Naive thymus-derived CD4-positive, alpha-beta T cell (primary cell): ENCODE measurements around the gene CDC6. TPM values are rescaled to one million over a fixed set of nuclear protein-coding genes. Genes with fewer than 3 reads are reported as not detected.

Experiments used
- ATAC-seq: fragments of 150-1000 bp; cut with Tn5 transposase; 2 replicates; pipeline ENCODE4 v1.10.0; 2021; ENCODE audit warnings: mild to moderate bottlenecking, moderate library complexity
- CTCF ChIA-PET: fragments of 350-600 bp; sonication (Branson Sonifier 250); formaldehyde crosslinking; loops from one replicate; lab custom pipeline; 2021; ENCODE audit warnings: antibody characterized with exemption; lab: Charles Lee
- POLR2A ChIA-PET: fragments of 350-600 bp; sonication (Branson Sonifier 250); formaldehyde crosslinking; loops from one replicate; lab custom pipeline; 2021; ENCODE audit warnings: antibody characterized with exemption, inconsistent platforms; lab: Charles Lee
- DNase-seq, 9 donors: peaks; one replicate each; pipeline versions ENCODE4 v3.0.0 to v3.0.0-alpha.2; 2020 to 2022; ENCODE audit warnings: mixed read lengths in 1 of 9
- H3K27ac ChIP-seq: one replicate; pipeline ENCODE4 v1.7.0; 2013; ENCODE audit warnings: mild to moderate bottlenecking, low read depth, low read length, moderate library complexity
- H3K27me3 ChIP-seq, 2 donors: one replicate each; pipeline ENCODE4 v1.7.0; 2013; ENCODE audit warnings: low read length in 2 of 2, mild to moderate bottlenecking in 2 of 2, moderate library complexity in 2 of 2; ENCODE audit not compliant: control insufficient read depth in 2 of 2, insufficient read depth in 2 of 2
- H3K36me3 ChIP-seq, 3 experiments: 1 replicate in 2 of 3; 2 replicates in 1 of 3; pipeline ENCODE4 v1.7.0; 2013; ENCODE audit warnings: low read length in 3 of 3, mild to moderate bottlenecking in 3 of 3, moderate library complexity in 1 of 3; ENCODE audit not compliant: insufficient read depth in 3 of 3, control insufficient read depth in 2 of 3
- H3K4me1 ChIP-seq, 2 donors: one replicate each; pipeline ENCODE4 v1.7.0; 2013; ENCODE audit warnings: low read length in 2 of 2, mild to moderate bottlenecking in 2 of 2, moderate library complexity in 1 of 2; ENCODE audit not compliant: control insufficient read depth in 2 of 2, insufficient read depth in 2 of 2
- H3K4me3 ChIP-seq: 2 replicates; pipeline ENCODE4 v1.7.0; 2013; ENCODE audit warnings: mild to moderate bottlenecking, low read length
- H3K9me3 ChIP-seq, 3 experiments: 1 replicate in 2 of 3; 2 replicates in 1 of 3; pipeline ENCODE4 v1.7.0; 2013; ENCODE audit warnings: low read length in 3 of 3; ENCODE audit not compliant: control insufficient read depth in 2 of 3
- H3K27ac Mint-ChIP-seq, 9 donors: one replicate each; pipeline ENCODE4 v1.8.0; 2020 to 2022; ENCODE audit warnings: mixed read lengths in 9 of 9, mild to moderate bottlenecking in 8 of 9, moderate library complexity in 5 of 9, inconsistent platforms in 2 of 9
- H3K27me3 Mint-ChIP-seq, 5 donors: one replicate each; pipeline ENCODE4 v1.8.0; 2021 to 2022; ENCODE audit warnings: mixed read lengths in 5 of 5, mild to moderate bottlenecking in 1 of 5
- H3K36me3 Mint-ChIP-seq, 5 donors: one replicate each; pipeline ENCODE4 v1.8.0; 2020 to 2022; ENCODE audit warnings: mixed read lengths in 5 of 5, mild to moderate bottlenecking in 3 of 5, inconsistent platforms in 1 of 5
- H3K4me1 Mint-ChIP-seq, 7 donors: one replicate each; pipeline ENCODE4 v1.8.0; 2020 to 2022; ENCODE audit warnings: mixed read lengths in 7 of 7, mild to moderate bottlenecking in 3 of 7, inconsistent platforms in 1 of 7
- H3K4me3 Mint-ChIP-seq, 10 donors: one replicate each; pipeline ENCODE4 v1.8.0; 2020 to 2022; ENCODE audit warnings: mild to moderate bottlenecking in 10 of 10, mixed read lengths in 10 of 10, moderate library complexity in 6 of 10, inconsistent platforms in 2 of 10
- H3K9me3 Mint-ChIP-seq, 11 donors: one replicate each; pipeline ENCODE4 v1.8.0; 2020 to 2022; ENCODE audit warnings: mixed read lengths in 11 of 11, mild to moderate bottlenecking in 4 of 11, inconsistent platforms in 1 of 11, moderate library complexity in 1 of 11
- intact Hi-C, 2 donors: fragments of 100-400 bp; cut with micrococcal nuclease; formaldehyde crosslinking; loops; one replicate each; pipeline ENCODE4 v1.15.1; 2023
- polyA plus RNA-seq, 2 donors: library from polyadenylated mRNA; unstranded; fragments of 300-500 nt; fragmentation: Illumina TruSeq; gene quantifications; one replicate each; pipeline ENCODE4 v1.2.3, GENCODE V29; 2021
- total RNA-seq, 6 experiments: library from RNA in 5 of 6; stranded (reverse) in 5 of 6; gene quantifications; 1 replicate in 5 of 6; 2 replicates in 1 of 6; pipeline ENCODE4 v1.2.3 and lab custom pipeline; 2021 to 2026

CDC6 gene
- total and polyA plus RNA-seq, 7 experiments from 2014 or later: 0.09 to 73.6 (median 0.67) TPM

GRCh38 chr17:40265337-40265736 lies 22.3 kb upstream of the CDC6 start:
- H3K27ac Mint-ChIP-seq: no peak overlapping the region
- peaks cover 0 to 20% (median 8%) of the 10 kb centered on the region in 5 donors for H3K36me3 Mint-ChIP-seq
- DNase-seq: no peak
- intact Hi-C loops: no loop called here
- H3K9me3 ChIP-seq: no peaks in the 10 kb centered on the region
- no peak overlapping the region for H3K4me3 Mint-ChIP-seq
- H3K27me3 Mint-ChIP-seq: no peaks in the 10 kb centered on the region
- no peaks in the 10 kb centered on the region for H3K9me3 Mint-ChIP-seq
- ChIA-PET POLR2A (no interaction called here), CTCF (no interaction called here)
- peaks cover 12 to 68% (median 16%) of the 10 kb centered on the region in 3 experiments for H3K36me3 ChIP-seq
- no peak for ATAC-seq
- peaks cover 0 to 5% (median 0%) of the 10 kb centered on the region in 7 donors for H3K4me1 Mint-ChIP-seq
- H3K4me1 ChIP-seq: no peaks in the 10 kb centered on the region
- H3K4me3 ChIP-seq: no peak overlapping the region
- H3K27me3 ChIP-seq: no peaks in the 10 kb centered on the region
- H3K27ac ChIP-seq: no peak overlapping the region

- H3K4me3 ChIP-seq: no peak overlapping the region
- H3K9me3 ChIP-seq: no peaks in the 10 kb centered on the region
- no peak overlapping the region for H3K27ac ChIP-seq
- ChIA-PET POLR2A (no interaction called here), CTCF (no interaction called here)
- Mint-ChIP-seq H3K4me1 (peaks cover 0 to 5% (median 0%) of the 10 kb centered on the region in 7 donors), H3K36me3 (peaks cover 0 to 23% (median 10%) of the 10 kb centered on the region in 5 donors), H3K27ac (no peak overlapping the region), H3K27me3 (no peaks in the 10 kb centered on the region), H3K9me3 (no peaks in the 10 kb centered on the region), H3K4me3 (no peak overlapping the region)
- H3K36me3 ChIP-seq: peaks cover 12 to 66% (median 15%) of the 10 kb centered on the region in 3 experiments
- ATAC-seq: no peak
- intact Hi-C loops: no loop called here
- H3K27me3 ChIP-seq: no peaks in the 10 kb centered on the region
- no peaks in the 10 kb centered on the region for H3K4me1 ChIP-seq
- no peak for DNase-seq
Measured at GRCh38 chr17:40266882-40267281, 20.8 kb upstream of the CDC6 start.

- ChIA-PET CTCF (no interaction called here), POLR2A (no interaction called here)
- no peaks in the 10 kb centered on the region for H3K9me3 ChIP-seq
- no peak overlapping the region for H3K27ac Mint-ChIP-seq
- peaks cover 12 to 65% (median 12%) of the 10 kb centered on the region in 3 experiments for H3K36me3 ChIP-seq
- H3K27me3 ChIP-seq: no peaks in the 10 kb centered on the region
- peaks cover 0 to 2% (median 0%) of the 10 kb centered on the region in 7 donors for H3K4me1 Mint-ChIP-seq
- H3K4me1 ChIP-seq: no peaks in the 10 kb centered on the region
- DNase-seq (no peak), ATAC-seq (no peak)
- no peak overlapping the region for H3K4me3 Mint-ChIP-seq
- H3K27ac ChIP-seq: no peak overlapping the region
- H3K9me3 Mint-ChIP-seq: no peaks in the 10 kb centered on the region
- intact Hi-C loops: no loop called here
- peaks cover 0 to 17% (median 6%) of the 10 kb centered on the region in 5 donors for H3K36me3 Mint-ChIP-seq
- no peak overlapping the region for H3K4me3 ChIP-seq
- H3K27me3 Mint-ChIP-seq: no peaks in the 10 kb centered on the region
Measured at GRCh38 chr17:40268141-40268712, 19.5 kb upstream of the CDC6 start.

- Histone ChIP-seq H3K27me3 (no peaks in the 10 kb centered on the region), H3K4me3 (no peak overlapping the region), H3K27ac (no peak overlapping the region), H3K4me1 (peaks cover 0 to 3% of the 10 kb centered on the region in 2 donors), H3K9me3 (no peaks in the 10 kb centered on the region), H3K36me3 (peaks cover 14 to 81% (median 17%) of the 10 kb centered on the region in 3 experiments)
- intact Hi-C loops: no loop called here
- DNase-seq: no peak
- H3K9me3 Mint-ChIP-seq: peaks cover 0 to 1% (median 0%) of the 10 kb centered on the region in 11 donors
- H3K27me3 Mint-ChIP-seq: no peaks in the 10 kb centered on the region
- POLR2A ChIA-PET: no interaction called here
- CTCF ChIA-PET: no interaction called here
- ATAC-seq: no peak
- peak overlapping the region in 3 of 9 donors; percentile 11 to 30 (median 27) for H3K27ac Mint-ChIP-seq
- H3K36me3 Mint-ChIP-seq: peaks cover 4 to 56% (median 29%) of the 10 kb centered on the region in 5 donors
- H3K4me1 Mint-ChIP-seq: peaks cover 0 to 20% (median 0%) of the 10 kb centered on the region in 7 donors
- H3K4me3 Mint-ChIP-seq: no peak overlapping the region
Measured at GRCh38 chr17:40278414-40278813, 9.3 kb upstream of the CDC6 start.

GRCh38 chr17:40279402-40279801 lies 8.3 kb upstream of the CDC6 start:
- H3K9me3 Mint-ChIP-seq: peaks cover 0 to 1% (median 0%) of the 10 kb centered on the region in 11 donors
- intact Hi-C loops: no loop called here
- Histone ChIP-seq H3K36me3 (peaks cover 14 to 71% (median 17%) of the 10 kb centered on the region in 3 experiments), H3K4me1 (peaks cover 0 to 11% of the 10 kb centered on the region in 2 donors), H3K27me3 (no peaks in the 10 kb centered on the region), H3K4me3 (no peak overlapping the region), H3K27ac (no peak overlapping the region), H3K9me3 (no peaks in the 10 kb centered on the region)
- ChIA-PET POLR2A (no interaction called here), CTCF (no interaction called here)
- peaks cover 0 to 28% (median 0%) of the 10 kb centered on the region in 7 donors for H3K4me1 Mint-ChIP-seq
- H3K27ac Mint-ChIP-seq: peak overlapping the region in 1 of 9 donors; percentile 80
- H3K36me3 Mint-ChIP-seq: peaks cover 4 to 52% (median 27%) of the 10 kb centered on the region in 5 donors
- no peak for ATAC-seq
- H3K27me3 Mint-ChIP-seq: no peaks in the 10 kb centered on the region
- no peak overlapping the region for H3K4me3 Mint-ChIP-seq
- DNase-seq: no peak

GRCh38 chr17:40281663-40282062 lies 6.0 kb upstream of the CDC6 start:
- CTCF ChIA-PET: interaction anchor here (0.8 kb wide), 1 partner anchor 9 kb away, joined by 3 read pairs; no protein-coding TSS in a partner anchor
- Mint-ChIP-seq H3K9me3 (peaks cover 0 to 1% (median 0%) of the 10 kb centered on the region in 11 donors), H3K4me1 (peaks cover 0 to 28% (median 0%) of the 10 kb centered on the region in 7 donors), H3K4me3 (no peak overlapping the region), H3K27ac (peak overlapping the region in 1 of 9 donors; percentile 65), H3K27me3 (no peaks in the 10 kb centered on the region), H3K36me3 (peaks cover 4 to 40% (median 21%) of the 10 kb centered on the region in 5 donors)
- Histone ChIP-seq H3K27me3 (no peaks in the 10 kb centered on the region), H3K36me3 (peaks cover 8 to 50% (median 9%) of the 10 kb centered on the region in 3 experiments), H3K27ac (no peak overlapping the region), H3K4me3 (no peak overlapping the region), H3K4me1 (peaks cover 0 to 11% of the 10 kb centered on the region in 2 donors), H3K9me3 (no peaks in the 10 kb centered on the region)
- DNase-seq (no peak), ATAC-seq (no peak)
- POLR2A ChIA-PET: no interaction called here
- intact Hi-C loops: no loop called here
